ENCODE measurements around the gene GHDC.
"Not testable (repeated sequence)": the region's sequence is repeated elsewhere in the genome, so short reads cannot be mapped to it uniquely, and the experiment has no call there.

Gene GHDC

DNA sequence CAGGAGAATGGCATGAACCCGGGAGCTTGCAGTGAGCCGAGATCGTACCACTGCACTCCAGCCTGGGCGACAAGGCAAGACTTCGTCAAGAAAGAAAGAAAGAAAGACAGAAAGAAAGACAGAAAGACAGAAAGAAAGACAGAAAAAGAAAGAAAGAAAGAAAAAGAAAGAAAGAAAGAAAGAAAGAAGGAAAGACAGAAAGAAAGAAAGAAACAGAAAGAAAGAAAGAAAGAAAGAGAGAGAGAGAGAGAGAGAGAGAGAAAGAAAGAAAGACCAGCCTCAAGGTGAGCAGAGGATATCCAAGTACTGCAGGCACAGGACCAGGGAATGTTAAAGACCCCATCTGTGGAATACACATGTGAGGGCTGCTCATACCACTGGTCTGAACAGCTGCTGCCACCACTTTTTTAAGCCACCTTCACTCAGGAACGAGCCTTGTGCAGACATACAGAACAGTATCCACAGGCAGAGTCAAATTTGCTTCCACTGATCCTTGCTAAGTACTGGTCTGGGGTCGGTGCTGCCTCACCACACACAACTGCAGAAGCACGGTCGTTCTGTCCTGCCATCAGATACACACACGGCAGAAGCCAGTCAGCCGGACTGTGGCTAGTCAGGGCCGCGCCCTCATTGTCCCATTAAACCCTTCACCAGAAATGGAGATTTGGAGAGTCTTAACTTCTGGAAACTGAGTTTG lies 47.2 kb downstream of the GHDC start:
- no peak for DNase-seq

GRCh38 chr17:42143138-42143537 lies 51.2 kb downstream of the GHDC start:
- not testable (repeated sequence) for DNase-seq

DNA sequence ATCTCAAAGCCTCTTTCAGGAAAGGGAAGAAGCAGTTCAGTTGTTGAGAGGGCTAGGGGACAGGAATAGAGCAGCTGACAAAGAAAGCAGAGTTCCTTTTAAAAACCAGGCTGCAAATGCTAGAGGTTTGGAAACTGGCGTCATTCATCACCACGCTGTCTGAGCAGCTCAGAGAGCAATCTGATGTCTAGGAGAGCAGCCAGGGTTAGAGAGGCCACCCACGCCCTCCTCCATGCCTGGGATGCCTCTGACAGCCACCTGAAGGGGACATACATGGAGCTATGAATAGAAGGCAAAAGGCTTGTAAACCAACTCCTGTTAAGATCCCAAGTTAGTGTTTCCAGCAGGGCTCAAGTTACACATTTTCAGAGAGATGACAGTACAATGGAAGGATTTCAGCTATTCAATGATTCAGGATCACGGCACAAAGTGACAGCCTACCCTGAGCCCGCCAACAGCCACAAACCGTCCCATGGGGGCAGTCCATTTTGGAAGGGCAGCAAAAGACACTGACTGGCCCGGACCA lies 51.9 kb downstream of the GHDC start:
- no peak for DNase-seq

GRCh38 chr17:42141382-42141781 lies 52.9 kb downstream of the GHDC start:
- DNase-seq = no peak

- DNase-seq = not testable (repeated sequence)
Measured at GRCh38 chr17:42140690-42141089, 53.6 kb downstream of the GHDC start.
